T-cell (primary cell): ENCODE results near the gene ZNF628. TPM values are rescaled to one million over a fixed set of nuclear protein-coding genes. Genes with fewer than 3 reads are reported as not detected.
A peak's percentile ranks its signal among the peaks of the same experiment; 100 is the strongest.

Experiments used
- ATAC-seq, 4 experiments: fragments of 200-7000 bp in 3 of 4; fragments of 150-1000 bp in 1 of 4; cut with Tn5 transposase; replicated peaks in 1 of 4; 1 replicate in 3 of 4; 2 replicates in 1 of 4; pipeline ENCODE4 v1.10.0; 2021; ENCODE audit warnings: moderate library complexity in 3 of 4, mild to moderate bottlenecking in 2 of 4, moderate number of reproducible peaks in 1 of 4
- CTCF ChIA-PET, 2 donors: fragments of 300-600 bp; sonication (Branson Sonifier 250); formaldehyde crosslinking; loops; one replicate each; lab custom pipeline; 2022; ENCODE audit warnings: antibody characterized with exemption in 2 of 2; lab: Charles Lee
- POLR2A ChIA-PET, 2 donors: fragments of 300-600 bp; sonication (Branson Sonifier 250); formaldehyde crosslinking; loops; one replicate each; lab custom pipeline; 2022; ENCODE audit warnings: antibody characterized with exemption in 2 of 2; lab: Charles Lee
- DNase-seq, 35 experiments: peaks; one replicate each; pipeline versions ENCODE4 v3.0.0 to v3.0.0-alpha.2; 2013 to 2023
- H3K27ac ChIP-seq: one replicate; pipeline ENCODE4 v1.5.1; 2013; ENCODE audit warnings: low read length
- H3K27me3 ChIP-seq, 2 experiments: replicated peaks in 1 of 2; 1 replicate in 1 of 2; 2 replicates in 1 of 2; pipeline versions ENCODE4 v1.6.1 to v1.7.0; 2013; ENCODE audit warnings: low read length in 1 of 2, mixed read lengths in 1 of 2; ENCODE audit not compliant: control insufficient read depth in 2 of 2, insufficient read depth in 2 of 2; ENCODE audit errors: extremely low read depth in 1 of 2
- H3K36me3 ChIP-seq, 2 donors: 1 replicate in 1 of 2; 2 replicates in 1 of 2; pipeline versions ENCODE4 v1.6.1 to v1.7.0; 2013; ENCODE audit warnings: low read length in 1 of 2; ENCODE audit not compliant: control insufficient read depth in 2 of 2, insufficient read depth in 1 of 2; ENCODE audit errors: extremely low read depth in 1 of 2
- H3K4me1 ChIP-seq, 2 experiments: 1 replicate in 1 of 2; 2 replicates in 1 of 2; pipeline versions ENCODE4 v1.6.1 to v1.7.0; 2013; ENCODE audit warnings: low read length in 2 of 2, mixed read lengths in 1 of 2; ENCODE audit not compliant: insufficient read depth in 2 of 2, control insufficient read depth in 1 of 2; ENCODE audit errors: extremely low read depth in 1 of 2
- H3K4me3 ChIP-seq, 2 donors: 1 replicate in 1 of 2; 2 replicates in 1 of 2; pipeline versions ENCODE4 v1.5.1 to v1.7.0; 2013; ENCODE audit warnings: mild to moderate bottlenecking in 2 of 2, low read length in 1 of 2, moderate library complexity in 1 of 2; ENCODE audit not compliant: control insufficient read depth in 1 of 2; ENCODE audit errors: extremely low read depth in 1 of 2
- H3K9me3 ChIP-seq: 2 replicates; pipeline ENCODE4 v1.7.0; 2013
- H3K27ac Mint-ChIP-seq, 2 donors: one replicate each; pipeline ENCODE4 v1.8.0; 2020 to 2021; ENCODE audit warnings: mild to moderate bottlenecking in 2 of 2, mixed read lengths in 2 of 2
- H3K27me3 Mint-ChIP-seq, 2 donors: one replicate each; pipeline ENCODE4 v1.8.0; 2021 to 2022; ENCODE audit warnings: mixed read lengths in 2 of 2
- H3K36me3 Mint-ChIP-seq: one replicate; pipeline ENCODE4 v1.8.0; 2021; ENCODE audit warnings: mixed read lengths
- H3K4me1 Mint-ChIP-seq, 3 donors: one replicate each; pipeline ENCODE4 v1.8.0; 2020 to 2022; ENCODE audit warnings: mixed read lengths in 3 of 3, mild to moderate bottlenecking in 1 of 3
- H3K4me3 Mint-ChIP-seq, 3 donors: one replicate each; pipeline ENCODE4 v1.8.0; 2020 to 2022; ENCODE audit warnings: mild to moderate bottlenecking in 3 of 3, mixed read lengths in 3 of 3, moderate library complexity in 3 of 3
- H3K9me3 Mint-ChIP-seq, 3 donors: one replicate each; pipeline ENCODE4 v1.8.0; 2020 to 2022; ENCODE audit warnings: mixed read lengths in 3 of 3
- WGBS: methylation state at CpG from one replicate; pipeline ENCODE4 v1.1.5; 2013; ENCODE audit warnings: missing lambda C conversion rate; ENCODE audit not compliant: insufficient coverage; 5-methylcytosine and 5-hydroxymethylcytosine counted together
- total RNA-seq, 35 experiments: library from RNA in 6 of 35; stranded (reverse) in 6 of 35; fragments of 120-200 nt in 1 of 35; gene quantifications; one replicate each; pipeline versions ENCODE4 v1.2.1 to v1.2.4 and lab custom pipeline; 2013 to 2026

The ZNF628 gene
- total RNA-seq, 5 donors from 2014 or later (not counting 1 experiment from before 2014, with no cell fraction given): 14.2 to 24.1 (median 16.2) TPM

- Histone ChIP-seq H3K4me1 (peaks cover 0 to 20% of the 10 kb centered on the region in 2 experiments), H3K36me3 (no peaks in the 10 kb centered on the region), H3K4me3 (no peak overlapping the region), H3K27me3 (peaks cover 0 to 8% of the 10 kb centered on the region in 2 experiments), H3K27ac (no peak overlapping the region), H3K9me3 (no peaks in the 10 kb centered on the region)
- peaks cover 15 to 22% (median 21%) of the 10 kb centered on the region in 3 donors for H3K4me1 Mint-ChIP-seq
- POLR2A ChIA-PET: no interaction called here
- H3K27ac Mint-ChIP-seq: no peak overlapping the region
- WGBS: 87% methylated on average over 9 of the region's 11 CpGs
- H3K4me3 Mint-ChIP-seq: no peak overlapping the region
- CTCF ChIA-PET: interaction anchor here (0.7 to 2.2 kb wide), 2 partner anchors 11 to 12 kb away, joined by 3 to 13 read pairs; partner anchors contain the start of gene ZNF628 (in 1 of the 2)
- H3K27me3 Mint-ChIP-seq: no peaks in the 10 kb centered on the region
- ATAC-seq: no peak
- no peaks in the 10 kb centered on the region for H3K36me3 Mint-ChIP-seq
- DNase-seq: no peak
- no peaks in the 10 kb centered on the region for H3K9me3 Mint-ChIP-seq
Observed at GRCh38 chr19:55465460-55466240, 10.8 kb upstream of the ZNF628 start.

GRCh38 chr19:55466241-55466614 lies 10.2 kb upstream of the ZNF628 start:
- Histone ChIP-seq H3K36me3 (no peaks in the 10 kb centered on the region), H3K4me1 (peaks cover 0 to 14% of the 10 kb centered on the region in 2 experiments), H3K27me3 (peaks cover 0 to 8% of the 10 kb centered on the region in 2 experiments), H3K9me3 (no peaks in the 10 kb centered on the region), H3K27ac (no peak overlapping the region), H3K4me3 (no peak overlapping the region)
- Mint-ChIP-seq H3K27me3 (no peaks in the 10 kb centered on the region), H3K27ac (no peak overlapping the region), H3K9me3 (no peaks in the 10 kb centered on the region), H3K36me3 (no peaks in the 10 kb centered on the region), H3K4me3 (no peak overlapping the region), H3K4me1 (peaks cover 11 to 18% (median 17%) of the 10 kb centered on the region in 3 donors)
- POLR2A ChIA-PET: interaction anchor here in 1 of 2 donors (0.6 kb wide), 1 partner anchor 883 kb away, joined by 14 read pairs; no protein-coding TSS in a partner anchor
- ATAC-seq (no peak), DNase-seq (no peak)
- CTCF ChIA-PET: interaction anchor here (0.7 to 2.2 kb wide), 2 partner anchors 10 to 13 kb away, joined by 3 to 13 read pairs; partner anchors contain the start of gene ZNF628 (in 1 of the 2)
- 96% methylated on average over 4 of the region's 4 CpGs for WGBS

- no peak overlapping the region for H3K4me3 Mint-ChIP-seq
- peaks cover 0 to 9% of the 10 kb centered on the region in 2 experiments for H3K27me3 ChIP-seq
- peak in 27 of 35 experiments; percentile 20 to 78 (median 50) for DNase-seq
- H3K36me3 Mint-ChIP-seq: no peaks in the 10 kb centered on the region
- ChIA-PET POLR2A (no interaction called here), CTCF (interaction anchor here (0.5 to 2.2 kb wide), 10 partner anchors 8 to 431 kb away, joined by 3 to 21 read pairs (median 6); partner anchors contain the start of gene ZNF628 (in 2 of the 2))
- peaks cover 3 to 9% (median 6%) of the 10 kb centered on the region in 3 donors for H3K4me1 Mint-ChIP-seq
- H3K27me3 Mint-ChIP-seq: no peaks in the 10 kb centered on the region
- H3K9me3 Mint-ChIP-seq: no peaks in the 10 kb centered on the region
- 26% methylated on average over 22 of the region's 29 CpGs for WGBS
- H3K9me3 ChIP-seq: no peaks in the 10 kb centered on the region
- peaks cover 0 to 6% of the 10 kb centered on the region in 2 experiments for H3K4me1 ChIP-seq
- no peaks in the 10 kb centered on the region for H3K36me3 ChIP-seq
- H3K27ac ChIP-seq: no peak overlapping the region
- H3K27ac Mint-ChIP-seq: peak overlapping the region in 1 of 2 donors; percentile 23
- no peak overlapping the region for H3K4me3 ChIP-seq
- ATAC-seq: peak; percentile 84 to 96 (median 90)
Observed at GRCh38 chr19:55467236-55468053, 9.0 kb upstream of the ZNF628 start.

- peak overlapping the region in 1 of 2 donors; percentile 23 for H3K27ac Mint-ChIP-seq
- H3K27ac ChIP-seq: no peak overlapping the region
- H3K9me3 Mint-ChIP-seq: no peaks in the 10 kb centered on the region
- ATAC-seq (peak in 1 of 4 experiments; percentile 34), DNase-seq (no peak)
- H3K4me1 ChIP-seq: peaks cover 0 to 5% of the 10 kb centered on the region in 2 experiments
- peaks cover 0 to 13% of the 10 kb centered on the region in 2 experiments for H3K27me3 ChIP-seq
- H3K9me3 ChIP-seq: no peaks in the 10 kb centered on the region
- no peaks in the 10 kb centered on the region for H3K27me3 Mint-ChIP-seq
- peaks cover under 1 to 5% (median 3%) of the 10 kb centered on the region in 3 donors for H3K4me1 Mint-ChIP-seq
- POLR2A ChIA-PET: no interaction called here
- no CpG with 5 or more reads among the region's 4 CpGs for WGBS
- H3K36me3 ChIP-seq: no peaks in the 10 kb centered on the region
- no peak overlapping the region for H3K4me3 Mint-ChIP-seq
- no peaks in the 10 kb centered on the region for H3K36me3 Mint-ChIP-seq
- CTCF ChIA-PET: interaction anchor here (0.5 to 2.2 kb wide), 6 partner anchors 8 to 167 kb away, joined by 4 to 21 read pairs (median 10); partner anchors contain the start of gene ZNF628 (in 2 of the 2)
- H3K4me3 ChIP-seq: no peak overlapping the region
Observed at GRCh38 chr19:55468054-55468393, 8.4 kb upstream of the ZNF628 start.

- ChIA-PET CTCF (no interaction called here), POLR2A (no interaction called here)
- Histone ChIP-seq H3K27ac (no peak overlapping the region), H3K4me3 (no peak overlapping the region), H3K9me3 (no peaks in the 10 kb centered on the region), H3K27me3 (peaks cover 0 to 15% of the 10 kb centered on the region in 2 experiments), H3K4me1 (peaks cover 2 to 11% of the 10 kb centered on the region in 2 experiments), H3K36me3 (no peaks in the 10 kb centered on the region)
- H3K27me3 Mint-ChIP-seq: no peaks in the 10 kb centered on the region
- H3K36me3 Mint-ChIP-seq: no peaks in the 10 kb centered on the region
- H3K4me1 Mint-ChIP-seq: peaks cover 0 to 8% (median 7%) of the 10 kb centered on the region in 3 donors
- no peaks in the 10 kb centered on the region for H3K9me3 Mint-ChIP-seq
- DNase-seq: no peak
- WGBS: 89% methylated on average over 11 of the region's 13 CpGs
- no peak overlapping the region for H3K4me3 Mint-ChIP-seq
- ATAC-seq: no peak
- H3K27ac Mint-ChIP-seq: no peak overlapping the region
Observed at GRCh38 chr19:55471266-55471665, 5.2 kb upstream of the ZNF628 start.

GRCh38 chr19:55472463-55472862 lies 4.0 kb upstream of the ZNF628 start:
- peaks cover 0 to 15% of the 10 kb centered on the region in 2 experiments for H3K27me3 ChIP-seq
- no peaks in the 10 kb centered on the region for H3K9me3 Mint-ChIP-seq
- CTCF ChIA-PET: no interaction called here

More at GRCh38 chr19:55472463-55472862, 4.0 kb upstream of the ZNF628 start:
- Histone ChIP-seq H3K36me3 (no peaks in the 10 kb centered on the region), H3K4me3 (no peak overlapping the region), H3K27ac (no peak overlapping the region), H3K4me1 (peaks cover 2 to 19% of the 10 kb centered on the region in 2 experiments), H3K9me3 (no peaks in the 10 kb centered on the region)
- Mint-ChIP-seq H3K4me3 (no peak overlapping the region), H3K4me1 (peaks cover 0 to 10% (median 8%) of the 10 kb centered on the region in 3 donors), H3K36me3 (no peaks in the 10 kb centered on the region), H3K27me3 (no peaks in the 10 kb centered on the region), H3K27ac (no peak overlapping the region)
- 80% methylated on average over 7 of the region's 8 CpGs for WGBS
- DNase-seq (no peak), ATAC-seq (no peak)
- POLR2A ChIA-PET: no interaction called here
